DND-41 (cell line): ENCODE measurements around the gene PITX3.

Experiments
- CTCF ChIP-seq: IDR thresholded peaks from 2 replicates; pipeline ENCODE4 v1.5.1; 2012; ENCODE audit warnings: borderline replicate concordance, low read length, moderate library complexity, mild to moderate bottlenecking; ENCODE audit not compliant: poor library complexity, severe bottlenecking; ENCODE audit errors: extremely low read depth
- EZH2 ChIP-seq: IDR thresholded peaks from 3 replicates; pipeline ENCODE4 v1.6.1; 2012; ENCODE audit warnings: borderline replicate concordance, low read depth, mild to moderate bottlenecking, moderate library complexity, low read length, inconsistent platforms; ENCODE audit not compliant: severe bottlenecking

- TF ChIP-seq CTCF = no peak
- no peak for TF ChIP-seq EZH2
Measured at GRCh38 chr10:102198027-102198426, 43.3 kb downstream of the PITX3 start.
